Effector memory CD8-positive, alpha-beta T cell (primary cell): ENCODE measurements around the gene OTUD5.
A peak's percentile ranks its signal among the peaks of the same experiment; 100 is the strongest.

Source experiments
- ATAC-seq: fragments of 150-1000 bp; cut with Tn5 transposase; replicated peaks from 2 replicates; pipeline ENCODE4 v1.10.0; 2021; ENCODE audit warnings: mild to moderate bottlenecking, moderate library complexity
- DNase-seq, 3 experiments: peaks; one replicate each; pipeline ENCODE4 v3.0.0; 2021
- H3K27ac Mint-ChIP-seq, 2 donors: one replicate each; pipeline ENCODE4 v1.8.0; 2022; ENCODE audit warnings: mild to moderate bottlenecking in 2 of 2, mixed read lengths in 2 of 2, moderate library complexity in 2 of 2
- H3K27me3 Mint-ChIP-seq, 2 donors: one replicate each; pipeline ENCODE4 v1.8.0; 2022; ENCODE audit warnings: mixed read lengths in 2 of 2
- H3K36me3 Mint-ChIP-seq: one replicate; pipeline ENCODE4 v1.8.0; 2022; ENCODE audit warnings: mild to moderate bottlenecking, moderate library complexity, mixed read lengths; ENCODE audit not compliant: insufficient read depth
- H3K4me1 Mint-ChIP-seq, 2 donors: one replicate each; pipeline ENCODE4 v1.8.0; 2022; ENCODE audit warnings: low read depth in 2 of 2, mixed read lengths in 2 of 2
- H3K4me3 Mint-ChIP-seq, 2 donors: one replicate each; pipeline ENCODE4 v1.8.0; 2022; ENCODE audit warnings: mild to moderate bottlenecking in 2 of 2, mixed read lengths in 2 of 2, moderate library complexity in 2 of 2
- H3K9me3 Mint-ChIP-seq, 2 donors: one replicate each; pipeline ENCODE4 v1.8.0; 2022; ENCODE audit warnings: mixed read lengths in 2 of 2
- total RNA-seq, 9 experiments: gene quantifications; one replicate each; lab custom pipeline; 2026; lab: John Stamatoyannopoulos, UW

Gene OTUD5
- 104 to 124 (median 116) reads per million in 9 experiments for total RNA-seq

- Mint-ChIP-seq H3K9me3 (no peaks in the 10 kb centered on the region), H3K36me3 (peaks cover 55% of the 10 kb centered on the region), H3K4me3 (peak within 1 kb of the TSS; percentile 94 to 97), H3K27me3 (no peaks in the 10 kb centered on the region), H3K4me1 (peaks cover 19 to 31% of the 10 kb centered on the region in 2 donors), H3K27ac (peak within 1 kb of the TSS; percentile 100)
- DNase-seq: peak; percentile 66 to 69 (median 66)
- peak; percentile 53 for ATAC-seq
These were observed at the start of gene OTUD5 for GRCh38 chrX:48957477-48957826. Gene OTUD5 (minus strand): TSS chrX:48957607. CDS start chrX:48957570, 37 bp downstream.

DNA sequence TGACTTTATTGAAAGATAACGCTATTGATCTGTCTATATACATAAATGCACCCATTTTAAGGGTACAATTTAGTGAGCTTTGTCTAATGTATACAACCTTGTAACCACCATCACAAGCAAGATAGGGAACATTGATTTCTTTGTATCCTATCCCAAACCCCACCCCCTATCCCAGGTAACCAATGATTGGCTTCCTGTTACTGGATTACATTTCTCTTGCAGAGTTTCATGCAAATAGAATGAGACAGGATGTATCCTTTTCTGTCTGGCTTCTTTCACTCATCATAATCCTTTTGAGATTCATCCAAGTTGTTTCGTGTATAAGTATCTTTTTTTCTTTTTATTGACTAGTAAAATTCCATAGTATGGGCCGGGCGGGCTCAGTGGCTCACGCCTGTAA lies 46.3 kb upstream of the OTUD5 start:
- Mint-ChIP-seq H3K36me3 (peaks cover 31% of the 10 kb centered on the region), H3K4me3 (peak overlapping the region; percentile 37 to 41), H3K27ac (peak overlapping the region in 1 of 2 donors; percentile 58), H3K4me1 (peaks cover 13 to 15% of the 10 kb centered on the region in 2 donors), H3K27me3 (no peaks in the 10 kb centered on the region), H3K9me3 (no peaks in the 10 kb centered on the region)
- no peak for DNase-seq
- ATAC-seq: no peak

DNA sequence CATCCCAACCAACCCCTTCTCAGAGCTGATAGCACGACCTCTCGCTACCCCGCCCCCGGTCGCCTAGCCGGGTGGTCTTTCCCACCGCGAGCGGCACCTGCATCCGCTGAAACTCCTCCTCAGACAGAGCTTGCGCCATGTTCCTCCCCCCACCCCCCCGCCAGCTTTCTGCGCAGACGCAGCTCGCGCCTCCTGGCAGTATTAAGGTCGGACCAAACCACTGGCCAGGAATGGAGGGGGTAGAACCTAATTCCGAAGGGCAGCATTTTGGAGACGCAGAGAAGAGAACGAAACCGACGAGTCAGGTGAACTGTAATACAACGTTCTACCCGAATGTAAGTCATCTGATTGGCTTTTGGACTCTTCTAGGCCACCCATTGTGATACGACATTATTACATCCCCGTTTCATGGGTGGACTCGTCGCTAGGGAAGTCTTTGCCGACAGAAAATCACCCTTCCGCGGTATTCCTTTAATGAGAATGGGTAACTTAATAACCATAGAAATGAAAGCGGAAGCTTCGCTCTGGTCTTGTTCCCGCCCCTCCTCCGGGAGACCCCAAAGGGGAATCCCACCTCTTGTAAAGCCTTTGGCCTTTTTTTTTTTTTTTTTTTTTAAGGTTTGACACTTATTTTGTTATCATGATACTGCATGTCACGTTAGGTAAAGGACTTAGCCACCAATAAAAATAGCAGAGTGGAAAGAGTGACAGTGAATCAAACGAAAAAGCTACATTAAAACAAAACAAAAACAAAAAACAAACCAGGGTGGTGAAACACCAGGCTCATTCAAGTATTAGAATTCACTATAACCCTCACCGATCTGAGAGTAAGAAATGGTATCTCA lies 44.9 kb upstream of the OTUD5 start, which contains the start of gene GRIPAP1:
GRIPAP1 (minus strand) TSS at position 174 of the 845 bp plus-strand sequence; CDS start at position 139, 35 bp downstream.
- Mint-ChIP-seq H3K4me3 (peak within 1 kb of the TSS; percentile 98 to 99), H3K9me3 (no peaks in the 10 kb centered on the region), H3K27me3 (no peaks in the 10 kb centered on the region), H3K27ac (peak within 1 kb of the TSS; percentile 99 to 100), H3K36me3 (peaks cover 34% of the 10 kb centered on the region), H3K4me1 (peaks cover 23 to 27% of the 10 kb centered on the region in 2 donors)
- ATAC-seq: peak; percentile 73
- peak; percentile 72 to 78 (median 73) for DNase-seq

GRCh38 chrX:49001521-49002090 lies 44.2 kb upstream of the OTUD5 start:
- H3K27me3 Mint-ChIP-seq: no peaks in the 10 kb centered on the region
- no peaks in the 10 kb centered on the region for H3K9me3 Mint-ChIP-seq
- peaks cover 23 to 30% of the 10 kb centered on the region in 2 donors for H3K4me1 Mint-ChIP-seq
- H3K27ac Mint-ChIP-seq: peak overlapping the region; percentile 99 to 100
- peak overlapping the region; percentile 98 to 99 for H3K4me3 Mint-ChIP-seq
- H3K36me3 Mint-ChIP-seq: peaks cover 40% of the 10 kb centered on the region
- peak; percentile 57 to 62 (median 60) for DNase-seq
- ATAC-seq: peak; percentile 68

DNA sequence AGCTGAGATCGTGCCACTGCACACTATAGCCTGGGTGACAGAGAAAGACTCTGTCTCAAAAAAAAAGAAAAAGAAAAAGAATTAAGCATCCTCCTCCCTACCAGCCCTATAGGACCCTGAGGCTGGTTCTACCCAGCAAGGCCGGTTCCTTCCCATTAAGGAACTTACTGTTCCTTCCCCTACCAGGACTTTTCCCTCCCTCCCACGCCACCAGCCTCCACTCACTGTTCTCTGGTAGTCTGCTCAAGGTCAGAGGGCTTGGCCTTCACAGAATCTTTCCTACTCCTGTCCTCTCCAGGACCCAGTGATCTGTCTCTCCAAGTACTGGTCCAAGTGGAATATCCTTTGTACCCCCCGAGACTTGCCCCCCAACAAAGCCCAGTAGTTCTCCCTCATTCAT lies 43.2 kb upstream of the OTUD5 start:
- DNase-seq (no peak), ATAC-seq (no peak)
- peaks cover 42% of the 10 kb centered on the region for H3K36me3 Mint-ChIP-seq
- H3K4me3 Mint-ChIP-seq: peak overlapping the region; percentile 98 to 99
- peaks cover 23 to 30% of the 10 kb centered on the region in 2 donors for H3K4me1 Mint-ChIP-seq
- H3K27me3 Mint-ChIP-seq: no peaks in the 10 kb centered on the region
- no peaks in the 10 kb centered on the region for H3K9me3 Mint-ChIP-seq
- H3K27ac Mint-ChIP-seq: peak overlapping the region; percentile 99 to 100

DNA sequence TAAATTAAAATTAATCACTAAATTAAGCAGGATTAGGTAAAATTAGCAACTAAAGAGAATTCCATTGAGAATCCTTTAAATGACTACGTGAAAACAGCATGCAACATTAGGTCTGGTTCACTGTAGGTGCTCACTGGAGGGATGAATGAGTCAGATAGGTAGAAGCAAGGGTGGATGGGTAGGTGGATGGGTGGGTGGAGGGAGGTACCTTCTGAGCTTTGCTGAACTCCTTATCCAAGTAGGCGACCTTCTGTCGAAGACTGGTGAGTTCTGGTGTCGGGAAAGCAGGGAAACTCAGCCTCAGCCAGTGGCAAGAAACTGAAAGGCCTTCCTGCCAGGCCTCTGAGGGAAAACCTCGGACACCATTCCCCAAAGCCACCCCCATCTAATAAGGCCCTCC lies 41.6 kb upstream of the OTUD5 start:
- ATAC-seq (no peak), DNase-seq (no peak)
- H3K9me3 Mint-ChIP-seq: no peaks in the 10 kb centered on the region
- peaks cover 27 to 36% of the 10 kb centered on the region in 2 donors for H3K4me1 Mint-ChIP-seq
- peaks cover 46% of the 10 kb centered on the region for H3K36me3 Mint-ChIP-seq
- H3K4me3 Mint-ChIP-seq: no peak overlapping the region
- no peaks in the 10 kb centered on the region for H3K27me3 Mint-ChIP-seq
- H3K27ac Mint-ChIP-seq: no peak overlapping the region

GRCh38 chrX:48998391-48998790 lies 41.0 kb upstream of the OTUD5 start:
- Mint-ChIP-seq H3K9me3 (no peaks in the 10 kb centered on the region), H3K4me1 (peaks cover 27 to 36% of the 10 kb centered on the region in 2 donors), H3K4me3 (no peak overlapping the region), H3K36me3 (peaks cover 45% of the 10 kb centered on the region), H3K27me3 (no peaks in the 10 kb centered on the region), H3K27ac (no peak overlapping the region)
- DNase-seq: no peak
- ATAC-seq: no peak

DNA sequence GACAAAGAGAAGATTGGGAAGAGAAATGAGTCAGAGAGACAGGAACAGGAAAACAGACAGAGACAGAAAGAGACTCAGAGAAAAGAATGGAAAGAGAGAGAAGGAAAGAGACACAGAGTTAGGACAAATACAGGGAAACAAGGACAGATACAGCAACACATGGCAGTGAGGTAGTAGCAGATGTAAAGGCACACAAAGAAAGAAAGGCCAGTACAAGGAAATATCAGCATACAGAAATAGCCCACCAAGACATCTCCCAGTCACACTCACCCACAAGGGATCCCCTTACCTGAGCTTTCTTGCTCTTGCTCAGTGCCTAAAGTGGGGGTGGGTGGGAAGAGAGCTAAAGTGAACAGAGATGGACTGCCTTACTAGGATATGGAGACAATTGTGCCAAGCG lies 40.5 kb upstream of the OTUD5 start:
- peak overlapping the region in 1 of 2 donors; percentile 81 for H3K27ac Mint-ChIP-seq
- H3K36me3 Mint-ChIP-seq: peaks cover 43% of the 10 kb centered on the region
- ATAC-seq (no peak), DNase-seq (no peak)
- peak overlapping the region in 1 of 2 donors; percentile 21 for H3K4me3 Mint-ChIP-seq
- H3K4me1 Mint-ChIP-seq: peaks cover 27 to 36% of the 10 kb centered on the region in 2 donors
- H3K27me3 Mint-ChIP-seq: no peaks in the 10 kb centered on the region
- H3K9me3 Mint-ChIP-seq: no peaks in the 10 kb centered on the region

GRCh38 chrX:48997455-48997854 lies 40.0 kb upstream of the OTUD5 start:
- Mint-ChIP-seq H3K9me3 (no peaks in the 10 kb centered on the region), H3K27ac (peak overlapping the region in 1 of 2 donors; percentile 81), H3K4me1 (peaks cover 27 to 36% of the 10 kb centered on the region in 2 donors), H3K27me3 (no peaks in the 10 kb centered on the region), H3K4me3 (peak overlapping the region in 1 of 2 donors; percentile 21), H3K36me3 (peaks cover 43% of the 10 kb centered on the region)
- ATAC-seq (no peak), DNase-seq (no peak)

DNA sequence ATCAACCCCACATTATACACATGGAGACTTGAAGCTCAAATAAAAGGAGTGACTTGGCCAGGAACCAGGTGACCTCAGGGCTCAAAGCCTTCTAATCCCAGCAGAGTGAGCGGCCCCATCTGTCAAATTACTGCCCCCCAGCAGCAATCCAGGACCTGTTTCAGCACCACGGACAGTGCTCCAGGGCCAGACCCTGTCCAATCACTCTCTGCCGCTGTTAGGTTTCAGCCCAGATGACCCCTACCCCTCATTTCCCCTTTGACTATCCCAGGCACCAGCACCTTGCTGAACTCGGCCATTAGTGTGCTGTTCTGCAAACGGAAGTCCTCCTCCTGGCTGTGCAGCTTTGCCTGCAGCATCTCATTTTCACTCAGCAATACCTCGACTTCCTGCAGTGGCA lies 39.6 kb upstream of the OTUD5 start:
- Mint-ChIP-seq H3K4me3 (no peak overlapping the region), H3K27ac (peak overlapping the region in 1 of 2 donors; percentile 81), H3K27me3 (no peaks in the 10 kb centered on the region), H3K9me3 (no peaks in the 10 kb centered on the region), H3K36me3 (peaks cover 43% of the 10 kb centered on the region), H3K4me1 (peaks cover 27 to 36% of the 10 kb centered on the region in 2 donors)
- no peak for DNase-seq
- ATAC-seq: no peak

GRCh38 chrX:48992341-48992740 lies 34.9 kb upstream of the OTUD5 start:
- peaks cover 8 to 9% of the 10 kb centered on the region in 2 donors for H3K4me1 Mint-ChIP-seq
- no peak overlapping the region for H3K27ac Mint-ChIP-seq
- H3K4me3 Mint-ChIP-seq: no peak overlapping the region
- DNase-seq: no peak
- no peaks in the 10 kb centered on the region for H3K27me3 Mint-ChIP-seq
- ATAC-seq: no peak
- H3K9me3 Mint-ChIP-seq: no peaks in the 10 kb centered on the region
- H3K36me3 Mint-ChIP-seq: peaks cover 40% of the 10 kb centered on the region

GRCh38 chrX:48989483-48989882 lies 32.1 kb upstream of the OTUD5 start:
- no peaks in the 10 kb centered on the region for H3K9me3 Mint-ChIP-seq
- H3K36me3 Mint-ChIP-seq: peaks cover 33% of the 10 kb centered on the region
- H3K4me3 Mint-ChIP-seq: no peak overlapping the region
- no peaks in the 10 kb centered on the region for H3K27me3 Mint-ChIP-seq
- DNase-seq: no peak
- no peak overlapping the region for H3K27ac Mint-ChIP-seq
- ATAC-seq: no peak
- H3K4me1 Mint-ChIP-seq: peaks cover 0 to 4% of the 10 kb centered on the region in 2 donors

- ATAC-seq: no peak
These were observed 26.5 kb upstream of the OTUD5 start for GRCh38 chrX:48983896-48984295.

More at GRCh38 chrX:48983896-48984295, 26.5 kb upstream of the OTUD5 start:
- Mint-ChIP-seq H3K4me1 (peaks cover 4% of the 10 kb centered on the region in 2 donors), H3K36me3 (peaks cover 60% of the 10 kb centered on the region), H3K4me3 (no peak overlapping the region), H3K9me3 (no peaks in the 10 kb centered on the region), H3K27ac (no peak overlapping the region), H3K27me3 (no peaks in the 10 kb centered on the region)
- DNase-seq: no peak
